Right kidney (tissue), 9 donors: ENCODE results near the gene RAB42.
"Not testable (repeated sequence)": the region's sequence is repeated elsewhere in the genome, so short reads cannot be mapped to it uniquely, and the experiment has no call there.

Experiments
- DNase-seq: peaks from one replicate; pipeline ENCODE4 v3.0.0-alpha.2; 2016
- long read RNA-seq, 8 donors: transcript quantifications; one replicate each; lab custom pipeline, GENCODE V29; 2026

RAB42 gene, protein sequence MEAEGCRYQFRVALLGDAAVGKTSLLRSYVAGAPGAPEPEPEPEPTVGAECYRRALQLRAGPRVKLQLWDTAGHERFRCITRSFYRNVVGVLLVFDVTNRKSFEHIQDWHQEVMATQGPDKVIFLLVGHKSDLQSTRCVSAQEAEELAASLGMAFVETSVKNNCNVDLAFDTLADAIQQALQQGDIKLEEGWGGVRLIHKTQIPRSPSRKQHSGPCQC
- long read RNA-seq, donor 1: 0 reads
- long read RNA-seq, donor 2, partial matches to known transcripts: 0 of 1 reads
- long read RNA-seq, donor 2, other reads (novel, unspliced or antisense): 0 of 1 reads
- long read RNA-seq, donor 3: 0 reads
- long read RNA-seq, donor 4: 0 reads
- long read RNA-seq, donor 5, partial matches to known transcripts: 0 of 1 reads
- long read RNA-seq, donor 5, other reads (novel, unspliced or antisense): 0 of 1 reads
- long read RNA-seq, donor 6, partial matches to known transcripts: 0 of 2 reads
- long read RNA-seq, donor 6, other reads (novel, unspliced or antisense): 0 of 2 reads
- long read RNA-seq, donor 7, partial matches to known transcripts: 0 of 1 reads
- long read RNA-seq, donor 7, other reads (novel, unspliced or antisense): 0 of 1 reads
- long read RNA-seq, donor 8, partial matches to known transcripts: 0 of 1 reads
- long read RNA-seq, donor 8, other reads (novel, unspliced or antisense): 0 of 1 reads

DNA sequence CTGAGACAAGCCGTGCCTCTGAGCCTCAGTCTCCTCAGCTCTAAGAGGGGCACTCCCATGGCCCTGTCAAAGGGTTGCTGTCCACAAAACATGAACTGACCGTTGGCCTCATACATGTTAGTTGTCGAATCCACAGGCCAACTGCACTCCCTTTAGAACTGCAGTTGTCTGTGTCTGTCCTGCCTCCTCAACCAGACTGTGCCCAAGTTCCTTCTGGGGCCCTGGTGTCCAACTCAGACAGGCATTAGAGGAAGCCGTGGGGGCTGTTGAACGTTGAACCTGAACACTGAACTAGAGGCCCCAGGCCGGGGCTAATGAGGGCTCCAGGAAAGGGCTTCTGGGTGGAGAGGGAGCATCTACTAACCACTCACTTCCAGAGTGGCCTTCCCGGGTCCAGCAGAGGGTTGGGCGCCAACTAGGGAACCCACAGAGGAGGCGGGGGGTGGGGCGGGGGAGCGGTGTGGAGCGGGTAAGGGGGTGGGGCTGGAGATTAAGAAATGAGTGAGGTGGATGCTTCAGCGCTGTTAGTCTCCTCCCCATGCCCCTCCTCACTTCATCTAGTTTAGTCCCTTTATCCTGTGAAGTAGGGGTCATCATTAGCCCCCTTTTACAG is at the start of gene RAB42:
TSS of gene RAB42 (plus strand) at position 558 of the 613 bp plus-strand sequence. CDS start 247 bp downstream, outside the sequence.
- peak; percentile 18 for DNase-seq

DNA sequence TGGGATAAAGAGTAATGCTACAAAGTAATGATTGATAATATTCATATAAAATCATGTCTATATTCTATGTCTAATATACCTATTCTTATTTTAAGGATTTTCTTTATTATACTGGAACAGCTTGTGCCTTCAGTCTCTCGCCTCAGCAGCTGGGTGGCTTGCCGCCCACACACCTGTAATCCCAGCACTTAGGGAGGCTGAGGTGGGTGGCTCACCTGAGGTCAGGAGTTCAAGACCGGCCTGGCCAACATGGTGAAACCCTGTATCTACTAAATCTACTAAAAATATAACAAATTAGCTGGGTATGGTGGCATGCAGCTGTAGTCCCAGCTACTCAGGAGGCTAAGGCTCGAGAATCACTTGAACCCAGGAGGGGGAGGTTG is 46.8 kb upstream of the RAB42 start:
- no peak for DNase-seq

DNA sequence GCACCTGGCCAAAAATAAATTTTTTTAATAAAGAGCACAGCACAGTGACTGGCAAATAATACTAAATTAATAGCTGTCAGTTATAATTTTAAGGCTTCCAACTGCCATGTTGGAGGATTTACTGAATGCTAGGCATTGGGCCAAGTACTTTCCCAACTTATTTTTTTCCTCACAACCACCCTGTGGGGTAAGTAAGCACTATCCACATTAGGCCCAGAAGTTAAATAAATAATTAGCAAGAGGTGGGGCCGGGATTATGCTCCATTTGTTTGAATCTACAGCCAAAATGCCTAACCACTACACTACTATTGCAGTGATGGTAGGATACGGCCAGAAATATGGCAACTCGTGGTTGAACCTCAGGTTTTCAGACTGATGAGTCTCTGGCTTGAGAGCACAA is 43.7 kb upstream of the RAB42 start:
- DNase-seq: no peak

DNA sequence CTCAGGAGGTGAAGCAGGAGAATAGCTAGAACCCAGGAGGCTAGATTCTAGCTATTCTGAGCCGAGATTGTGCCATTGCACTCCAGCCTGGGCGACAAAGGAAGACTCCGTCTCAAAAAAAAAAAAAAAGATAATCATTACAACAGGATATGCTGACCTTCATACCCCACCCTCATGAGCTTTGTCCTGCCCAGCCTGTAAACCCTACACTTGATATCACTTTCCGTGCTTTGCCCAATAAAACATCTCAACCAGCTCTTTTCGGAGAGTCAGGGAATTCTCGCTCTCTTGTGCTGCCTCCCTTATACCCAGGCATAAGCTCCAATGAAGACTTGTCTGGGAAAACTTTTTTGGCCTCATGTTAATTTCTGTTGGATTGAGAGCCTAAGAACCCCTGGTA is 40.7 kb upstream of the RAB42 start:
- no peak for DNase-seq

DNA sequence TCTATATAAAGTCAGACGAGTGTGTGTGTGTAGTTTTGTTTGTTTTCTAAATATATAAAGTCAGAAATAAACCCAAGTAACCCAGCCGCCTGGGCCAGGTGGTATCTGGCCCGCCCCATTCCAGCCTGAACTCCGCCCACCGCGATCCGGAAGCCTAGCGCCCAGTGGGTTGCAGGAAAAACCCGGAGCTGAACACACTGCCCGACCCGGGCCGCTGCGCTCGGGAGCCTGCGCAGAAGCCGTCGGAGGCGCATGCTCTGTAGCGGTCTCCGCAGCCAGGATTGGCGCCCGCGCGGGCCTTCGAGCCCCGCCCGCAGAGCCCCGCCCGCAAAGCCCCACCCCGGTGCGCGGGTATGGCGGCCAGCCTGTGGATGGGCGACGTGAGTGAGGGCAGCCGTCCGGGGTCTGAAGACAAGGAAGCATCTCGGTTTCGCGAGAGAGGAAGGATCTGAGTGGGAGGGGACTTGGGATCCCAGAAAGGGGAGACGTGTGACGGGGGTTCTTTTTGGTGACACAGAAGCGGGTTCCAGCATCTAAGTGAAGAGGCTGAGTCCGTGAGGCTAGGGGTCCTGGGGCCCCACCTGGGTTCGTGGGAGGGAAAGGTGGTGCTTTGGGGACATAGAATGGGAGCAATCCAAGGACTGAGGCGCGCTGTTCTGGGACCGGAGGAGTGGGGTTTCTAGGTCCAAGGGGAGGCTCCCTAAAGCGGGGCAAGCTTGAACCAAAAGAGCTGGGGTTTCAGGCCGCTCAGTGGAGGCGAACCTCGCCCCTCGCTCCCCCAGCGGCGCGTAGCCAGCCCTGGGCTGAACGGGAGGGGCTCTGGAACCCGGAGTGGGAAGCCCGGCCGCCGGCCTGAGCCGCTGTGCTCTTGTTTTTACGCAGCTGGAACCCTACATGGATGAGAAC is 39.1 kb upstream of the RAB42 start, which contains the start of gene TRNAU1AP:
TSS of gene TRNAU1AP (plus strand) at position 328 of the 906 bp plus-strand sequence. CDS start at position 354, 26 bp downstream.
- DNase-seq: peak; percentile 92

DNA sequence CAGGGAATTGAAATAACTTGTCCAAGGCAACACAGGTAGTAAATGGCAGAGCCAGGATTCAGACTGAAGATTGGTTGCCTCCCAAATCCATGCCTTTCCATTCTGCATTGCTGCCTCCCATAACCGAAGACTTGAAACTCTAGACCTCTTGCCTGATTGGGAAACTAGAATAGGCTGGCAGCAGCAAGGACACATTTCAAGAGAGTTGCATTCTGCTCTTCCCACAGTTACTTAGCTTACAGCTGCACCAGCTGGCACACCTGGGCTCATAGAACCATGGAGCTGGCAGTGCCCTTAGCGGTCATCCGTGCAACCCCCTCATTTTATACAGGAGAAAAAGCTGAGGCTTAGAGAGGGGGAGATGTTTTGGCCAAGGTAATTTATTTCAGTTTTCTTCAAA is 31.2 kb upstream of the RAB42 start:
- DNase-seq: no peak

DNA sequence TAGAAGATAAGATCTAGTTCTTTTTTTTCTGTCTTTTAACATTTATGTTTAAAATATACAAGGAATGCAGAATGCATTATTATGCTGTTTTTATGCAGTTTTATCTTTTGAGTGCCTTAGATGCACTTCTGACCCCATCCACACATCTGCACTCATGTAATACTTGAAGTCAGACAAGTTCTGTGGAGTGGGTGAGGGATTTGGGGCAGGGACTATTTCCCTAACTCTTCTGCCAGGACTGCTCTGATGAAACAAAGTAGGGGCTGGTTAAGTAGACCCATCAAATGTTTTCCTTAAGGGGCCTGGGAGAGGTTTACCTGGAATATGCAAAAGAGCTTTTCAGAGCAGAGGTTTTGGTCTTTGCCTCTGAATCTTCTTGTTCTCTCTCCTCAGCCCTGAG is 27.8 kb upstream of the RAB42 start:
- DNase-seq: no peak

DNA sequence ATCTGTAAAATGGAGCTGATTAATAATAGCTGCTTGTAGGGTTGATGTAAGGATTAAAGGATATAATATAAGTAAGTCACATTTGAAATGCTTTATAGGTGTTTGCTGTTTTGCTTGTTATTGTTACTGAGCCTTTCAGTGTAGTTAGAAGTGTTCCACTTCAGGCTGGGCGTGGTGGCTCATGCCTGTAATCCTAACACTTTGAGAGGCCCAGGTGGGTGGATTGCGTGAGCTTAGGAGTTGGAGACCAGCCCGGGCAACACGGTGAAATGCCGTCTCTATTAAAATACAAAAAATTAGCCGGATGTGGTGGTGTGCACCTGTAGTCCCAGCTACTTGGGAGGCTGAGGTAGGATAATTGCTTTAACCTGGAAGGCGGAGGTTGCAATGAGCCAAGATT is 27.0 kb upstream of the RAB42 start:
- DNase-seq: no peak

DNA sequence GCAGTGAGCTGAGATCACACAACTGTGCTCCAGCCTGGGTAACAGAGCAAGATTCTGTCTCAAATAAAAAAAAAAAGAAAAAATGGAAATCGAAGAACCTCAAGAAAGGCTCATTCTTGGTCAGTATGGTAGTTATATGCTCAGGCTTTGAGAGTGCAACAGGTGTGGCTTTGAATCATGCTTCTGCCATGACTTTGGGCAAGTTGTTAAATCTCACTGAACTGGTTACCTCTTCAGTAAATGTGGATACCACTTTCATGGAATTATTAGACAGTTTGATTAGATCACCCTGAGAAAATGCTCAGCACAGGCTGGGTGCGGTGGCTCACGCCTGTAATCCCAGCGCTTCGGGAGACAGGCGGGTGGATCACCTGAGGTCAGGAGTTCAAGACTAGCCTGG is 26.3 kb upstream of the RAB42 start:
- DNase-seq: no peak

DNA sequence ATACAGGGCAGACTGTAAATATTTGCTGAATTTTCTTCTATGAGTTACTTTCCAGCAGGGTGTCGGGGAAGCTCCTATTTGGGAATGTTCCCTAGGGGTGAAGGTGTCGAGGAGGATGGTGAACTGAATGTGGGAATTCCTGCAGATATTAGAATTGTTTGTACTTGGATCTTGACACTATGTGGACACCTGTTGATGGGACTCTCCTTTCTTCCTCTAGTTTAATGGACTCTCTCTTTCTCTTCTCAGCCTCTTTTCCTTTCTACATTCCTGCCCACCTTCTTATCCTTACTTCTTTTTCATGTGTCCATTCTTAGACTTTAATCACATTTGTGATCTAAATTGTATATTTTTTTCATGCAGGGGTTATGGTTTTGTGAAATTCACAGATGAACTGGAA is 25.1 kb upstream of the RAB42 start:
- DNase-seq: no peak

DNA sequence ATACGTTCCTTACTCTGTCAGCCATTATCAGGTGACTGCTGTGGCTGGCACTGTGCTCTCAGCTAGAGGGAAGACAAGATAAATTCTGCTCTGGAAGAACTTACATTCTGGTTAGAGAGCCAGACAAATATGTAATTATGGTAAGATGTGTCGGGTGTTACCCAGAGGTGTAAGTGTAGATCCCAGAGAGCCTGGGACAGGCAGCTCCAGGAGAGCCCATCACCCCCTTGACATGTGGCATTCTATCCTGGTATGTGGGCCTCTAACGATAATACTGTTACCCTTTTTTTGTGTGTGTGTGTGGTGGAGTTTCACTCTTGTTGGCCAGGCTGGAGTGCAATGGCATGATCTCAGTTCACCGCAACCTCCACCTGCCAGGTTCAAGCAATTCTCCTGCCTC is 20.2 kb upstream of the RAB42 start:
- DNase-seq: no peak

DNA sequence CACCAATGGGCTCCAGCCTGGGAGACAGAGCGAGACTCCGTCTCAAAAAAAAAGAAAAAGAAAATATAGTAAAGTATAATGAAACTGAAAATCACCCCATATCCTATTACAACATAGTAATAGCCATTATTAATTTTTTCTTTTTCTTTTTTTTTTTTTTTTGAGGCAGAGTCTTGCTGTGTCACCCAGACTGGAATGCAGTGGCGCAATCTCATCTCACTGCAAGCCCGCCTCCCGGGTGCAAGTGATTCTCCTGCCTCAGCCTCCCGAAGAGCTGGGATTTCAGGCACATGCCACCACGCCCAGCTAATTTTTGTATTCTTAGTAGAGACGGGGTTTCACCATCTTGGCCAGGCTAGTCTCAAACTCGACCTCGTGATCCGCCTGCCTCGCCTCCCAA is 19.2 kb upstream of the RAB42 start:
- not testable (repeated sequence) for DNase-seq

DNA sequence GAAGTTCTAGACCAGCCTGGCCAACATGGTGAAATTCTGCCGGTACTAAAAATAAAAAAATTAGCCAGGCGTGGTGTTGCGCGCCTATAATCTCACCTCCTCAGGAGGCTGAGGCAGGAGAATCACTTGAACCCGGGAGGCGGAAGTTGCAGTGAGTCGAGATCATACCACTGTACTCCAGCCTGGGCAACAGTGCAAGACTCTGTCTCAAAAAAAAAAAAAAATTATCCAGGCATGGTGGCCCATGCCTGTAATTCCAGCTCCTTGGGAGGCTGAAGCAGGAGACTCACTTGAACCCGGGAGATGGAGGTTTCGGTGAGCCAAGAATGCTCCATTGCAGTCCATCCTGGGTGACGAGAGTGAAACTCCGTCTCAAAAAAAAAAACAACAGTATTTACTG is 18.5 kb upstream of the RAB42 start:
- no peak for DNase-seq

DNA sequence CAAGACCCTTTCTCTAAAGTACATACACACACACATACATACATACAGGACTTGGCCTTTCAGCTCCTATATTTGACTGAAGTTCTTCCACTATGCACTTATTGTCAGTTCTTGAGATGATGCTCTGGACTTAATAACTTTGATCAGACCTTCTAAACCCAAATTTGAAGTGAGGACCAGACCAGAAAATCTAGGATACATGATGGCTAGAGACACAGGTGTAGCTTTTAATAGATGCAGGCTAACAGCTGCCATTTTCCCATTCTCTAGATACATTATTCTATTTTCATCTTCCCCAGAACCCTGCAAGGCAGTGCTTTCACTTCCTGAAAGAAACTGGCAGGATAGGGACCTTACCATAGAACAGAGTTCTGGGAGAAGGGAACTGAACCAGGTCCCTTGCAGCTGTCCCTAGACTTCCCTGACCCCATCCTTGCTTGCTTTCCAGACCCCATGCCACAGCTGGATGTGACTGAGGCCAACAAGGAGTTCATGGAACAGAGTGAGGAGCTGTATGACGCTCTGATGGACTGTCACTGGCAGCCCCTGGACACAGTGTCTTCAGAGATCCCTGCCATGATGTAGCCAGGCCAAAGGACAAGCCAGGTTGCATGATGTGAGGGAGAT is 14.9 kb upstream of the RAB42 start:
- DNase-seq: no peak

DNA sequence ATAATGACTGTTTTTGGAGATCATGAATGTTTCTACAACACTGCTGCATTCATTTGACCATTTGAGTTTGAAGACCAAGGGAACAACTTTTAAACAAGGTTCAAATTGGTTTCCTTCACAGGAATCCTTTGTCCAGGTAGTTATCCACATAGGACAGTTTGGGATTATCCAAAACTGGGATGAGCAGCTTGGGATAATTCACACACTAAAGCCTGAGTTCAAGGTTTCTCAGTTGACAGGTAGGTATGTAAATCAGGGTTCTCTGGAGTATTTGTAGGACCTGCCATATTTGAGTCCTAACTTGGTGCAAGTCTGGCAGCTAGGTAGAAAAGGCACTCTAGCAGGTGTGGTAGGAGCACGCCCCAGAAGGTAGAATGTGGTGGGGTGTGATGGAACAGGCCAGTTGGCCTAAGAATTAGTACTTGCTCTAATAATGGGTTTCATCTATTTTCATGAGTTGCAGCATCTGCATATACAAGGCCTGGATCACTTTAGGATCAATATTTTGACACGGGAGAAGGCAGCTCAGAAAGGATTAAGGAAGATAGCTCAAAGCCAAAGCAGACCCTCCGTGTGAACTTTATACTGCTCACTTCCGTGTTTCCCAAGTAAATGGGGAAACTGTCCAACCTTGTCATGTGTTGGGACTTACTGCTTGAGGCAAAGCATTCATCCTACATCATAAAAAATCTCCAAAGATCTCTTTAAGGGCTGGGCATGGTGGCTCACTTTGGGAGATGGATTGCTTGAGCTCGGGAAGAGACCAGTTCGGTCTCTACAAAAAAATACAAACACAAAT is 14.1 kb upstream of the RAB42 start:
- no peak for DNase-seq

DNA sequence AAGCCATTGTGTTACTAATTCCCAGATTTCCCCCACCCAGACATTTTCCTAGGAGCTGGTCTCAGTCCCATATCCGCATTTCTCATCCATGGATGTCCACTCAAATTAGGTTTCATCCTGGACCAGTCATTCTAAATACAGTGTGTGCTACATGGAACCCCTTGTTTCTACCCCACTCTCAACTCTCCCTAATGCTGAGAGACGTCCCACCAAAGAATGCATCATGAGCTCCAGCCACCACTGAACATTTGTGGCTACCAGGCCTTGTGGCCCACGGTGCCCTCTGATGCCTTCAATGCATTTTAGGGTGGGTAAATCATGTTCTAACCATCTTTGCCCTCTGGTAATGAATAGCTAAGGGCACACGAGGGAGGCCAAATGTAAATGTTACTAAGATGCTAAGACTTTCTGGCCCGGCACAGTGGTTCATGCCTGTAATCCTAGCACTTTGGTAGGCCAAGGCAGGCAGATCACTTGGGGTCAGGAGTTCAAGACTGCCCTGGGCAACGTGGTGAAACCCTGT is 13.3 kb upstream of the RAB42 start:
- no peak for DNase-seq

DNA sequence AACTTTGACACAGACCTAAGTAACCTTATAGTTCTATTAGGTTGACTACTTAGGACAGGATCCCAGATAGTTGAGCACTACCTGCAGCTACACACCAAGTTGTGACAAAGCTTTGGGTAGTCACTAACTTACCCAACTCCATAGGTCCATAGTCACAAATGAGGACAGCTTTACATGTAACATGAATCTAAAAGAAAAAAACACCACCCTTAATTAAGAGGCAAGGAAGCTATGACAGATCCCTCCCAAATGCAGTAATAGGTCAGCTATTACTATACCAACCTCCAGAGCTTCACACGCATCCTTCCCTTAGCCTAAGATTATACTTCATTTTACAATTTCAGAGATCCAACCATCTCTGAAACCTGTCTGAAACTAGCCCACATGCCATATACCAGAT is 12.7 kb upstream of the RAB42 start:
- DNase-seq: no peak

DNA sequence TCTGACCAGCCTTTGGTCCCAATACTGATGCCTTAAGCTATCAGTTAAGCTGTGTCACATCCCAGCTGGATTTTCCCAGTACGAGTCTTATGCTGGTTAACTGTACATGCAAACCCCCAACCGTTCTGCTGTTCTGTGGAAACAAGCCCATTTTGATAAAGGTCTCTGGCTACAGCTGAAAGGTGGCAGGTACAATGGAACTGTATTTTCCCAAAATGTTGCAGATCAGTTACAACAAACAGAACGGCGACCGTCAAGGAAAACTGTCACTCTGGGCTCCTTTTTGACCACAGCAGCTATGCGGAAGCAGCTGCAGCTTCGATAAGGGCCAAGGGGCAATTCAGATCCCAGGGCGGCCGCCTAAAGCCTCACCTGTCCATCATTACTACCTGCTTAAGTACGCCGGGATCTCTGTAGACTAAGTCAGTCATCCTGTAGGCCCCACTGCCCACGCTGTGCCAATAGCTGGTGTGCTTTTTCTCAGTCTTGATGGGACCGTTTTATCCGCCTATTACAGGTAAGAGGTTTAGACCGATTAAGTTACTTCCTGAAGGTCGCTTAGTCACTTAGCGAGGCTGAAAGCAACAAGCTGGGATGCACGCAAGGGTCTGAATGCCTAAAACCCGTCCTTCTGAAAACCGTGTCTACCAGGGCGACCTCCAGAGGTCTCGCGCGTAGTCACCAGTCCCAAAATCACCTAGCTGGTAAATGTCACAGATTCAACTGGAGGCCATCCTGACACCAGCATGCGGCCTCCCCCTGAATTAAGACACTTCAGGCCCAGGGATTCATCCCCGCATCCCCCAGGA is 11.1 kb upstream of the RAB42 start:
- DNase-seq: no peak

DNA sequence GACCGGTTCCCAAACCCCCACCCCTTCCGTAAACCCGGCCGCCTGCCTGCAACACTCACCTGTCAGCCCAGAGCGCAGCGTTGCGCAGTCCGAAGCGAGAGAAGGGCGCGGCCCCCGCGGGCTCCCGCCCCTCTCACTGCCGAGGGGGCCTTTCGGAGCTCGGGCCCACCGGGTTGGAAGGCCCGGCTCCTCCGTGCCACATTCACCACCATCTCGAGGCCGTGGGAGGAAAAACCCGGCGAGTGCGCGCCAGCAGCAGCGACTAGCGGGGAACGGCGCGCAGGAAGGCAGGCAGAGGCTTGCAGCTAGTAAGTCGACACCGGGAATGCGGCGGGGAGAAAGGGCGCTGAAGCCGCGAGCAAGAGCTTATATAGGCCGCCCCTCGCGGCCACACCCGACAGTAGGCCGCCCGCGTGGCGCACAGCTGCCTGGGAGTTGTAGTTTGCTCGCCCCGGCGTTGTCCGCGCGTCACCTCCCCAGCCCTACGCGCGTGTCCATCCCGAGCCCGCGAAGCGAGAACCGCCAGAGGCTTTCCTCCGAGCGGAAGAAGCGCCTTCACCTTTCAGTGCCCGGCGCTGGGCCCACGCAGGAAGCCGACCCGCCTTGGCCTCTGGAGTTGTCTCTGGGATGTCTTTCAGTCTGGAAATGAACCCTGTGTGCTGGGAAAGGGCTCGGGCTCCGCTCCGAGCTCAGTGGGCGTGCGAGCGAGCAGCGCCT is 10.4 kb upstream of the RAB42 start:
- peak; percentile 96 for DNase-seq
